IPS-15b (cell line): Measurements from ENCODE around the gene PLEKHA7.
A peak's percentile ranks its signal among the peaks of the same experiment; 100 is the strongest.
"Not testable (repeated sequence)": the region's sequence is repeated elsewhere in the genome, so short reads cannot be mapped to it uniquely, and the experiment has no call there.

Experiments
- H3K27me3 ChIP-seq: one replicate; pipeline ENCODE4 v1.6.1; 2013; ENCODE audit warnings: low read length; ENCODE audit not compliant: control insufficient read depth, insufficient read depth
- H3K36me3 ChIP-seq: one replicate; pipeline ENCODE4 v1.6.1; 2013; ENCODE audit warnings: low read length; ENCODE audit not compliant: control insufficient read depth, insufficient read depth
- H3K4me1 ChIP-seq: one replicate; pipeline ENCODE4 v1.6.1; 2013; ENCODE audit warnings: mild to moderate bottlenecking, low read length; ENCODE audit not compliant: control insufficient read depth, insufficient read depth
- H3K4me3 ChIP-seq: one replicate; pipeline ENCODE4 v1.5.1; 2013; ENCODE audit warnings: low read depth, low read length
- H3K9ac ChIP-seq: one replicate; pipeline ENCODE4 v1.6.1; 2013; ENCODE audit warnings: low read depth, mild to moderate bottlenecking, low read length
- H3K9me3 ChIP-seq: one replicate; pipeline ENCODE4 v1.6.1; 2013; ENCODE audit warnings: mild to moderate bottlenecking, low read length; ENCODE audit not compliant: control insufficient read depth, insufficient read depth

The PLEKHA7 gene

GRCh38 chr11:16928044-16928443 lies 86.2 kb downstream of the PLEKHA7 start:
- H3K4me3 ChIP-seq: no peak overlapping the region
- no peak overlapping the region for H3K9ac ChIP-seq
- peaks cover 42% of the 10 kb centered on the region for H3K27me3 ChIP-seq
- H3K4me1 ChIP-seq: peaks cover 29% of the 10 kb centered on the region
- no peaks in the 10 kb centered on the region for H3K36me3 ChIP-seq
- no peaks in the 10 kb centered on the region for H3K9me3 ChIP-seq

GRCh38 chr11:16926883-16927626 lies 87.2 kb downstream of the PLEKHA7 start:
- no peaks in the 10 kb centered on the region for H3K9me3 ChIP-seq
- no peaks in the 10 kb centered on the region for H3K36me3 ChIP-seq
- peaks cover 52% of the 10 kb centered on the region for H3K27me3 ChIP-seq
- H3K9ac ChIP-seq: no peak overlapping the region
- no peak overlapping the region for H3K4me3 ChIP-seq
- H3K4me1 ChIP-seq: peaks cover 29% of the 10 kb centered on the region

DNA sequence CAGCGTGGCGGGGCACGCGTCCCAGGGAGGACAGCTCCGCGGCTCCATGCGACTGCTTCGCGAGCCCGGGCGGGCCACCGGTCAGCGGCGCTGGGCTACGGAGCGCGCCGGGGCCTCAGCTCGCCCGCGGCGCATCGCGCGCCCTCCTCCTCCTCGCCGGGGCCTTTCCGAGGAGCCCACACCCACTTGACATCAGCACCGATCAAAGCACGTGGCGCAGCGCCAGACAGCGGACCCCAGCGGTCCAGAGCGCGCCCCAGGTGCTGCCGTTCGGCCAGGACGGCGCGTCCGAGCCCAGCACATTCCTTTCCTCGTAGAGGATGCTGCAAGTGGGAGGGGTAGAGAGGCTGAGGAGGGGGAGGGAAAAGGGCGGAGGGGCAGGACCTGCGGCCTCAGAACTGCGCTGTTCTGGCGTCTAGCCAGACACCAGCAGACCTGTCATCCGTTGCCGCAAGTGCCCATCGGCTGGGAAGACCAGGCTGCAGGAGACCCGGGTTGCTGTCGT lies 88.6 kb downstream of the PLEKHA7 start:
- Histone ChIP-seq H3K27me3 (peaks cover 54% of the 10 kb centered on the region), H3K4me3 (peak overlapping the region; percentile 51), H3K9ac (no peak overlapping the region), H3K4me1 (peaks cover 29% of the 10 kb centered on the region), H3K9me3 (no peaks in the 10 kb centered on the region), H3K36me3 (no peaks in the 10 kb centered on the region)

GRCh38 chr11:16924826-16925560 lies 89.2 kb downstream of the PLEKHA7 start:
- no peak overlapping the region for H3K9ac ChIP-seq
- H3K27me3 ChIP-seq: peaks cover 54% of the 10 kb centered on the region
- peaks cover 29% of the 10 kb centered on the region for H3K4me1 ChIP-seq
- no peaks in the 10 kb centered on the region for H3K9me3 ChIP-seq
- peak overlapping the region; percentile 51 for H3K4me3 ChIP-seq
- H3K36me3 ChIP-seq: no peaks in the 10 kb centered on the region

- no peaks in the 10 kb centered on the region for H3K9me3 ChIP-seq
- peaks cover 54% of the 10 kb centered on the region for H3K27me3 ChIP-seq
- H3K9ac ChIP-seq: no peak overlapping the region
- peaks cover 29% of the 10 kb centered on the region for H3K4me1 ChIP-seq
- no peaks in the 10 kb centered on the region for H3K36me3 ChIP-seq
- peak overlapping the region; percentile 51 for H3K4me3 ChIP-seq
Observed at GRCh38 chr11:16924462-16924825, 89.8 kb downstream of the PLEKHA7 start.

DNA sequence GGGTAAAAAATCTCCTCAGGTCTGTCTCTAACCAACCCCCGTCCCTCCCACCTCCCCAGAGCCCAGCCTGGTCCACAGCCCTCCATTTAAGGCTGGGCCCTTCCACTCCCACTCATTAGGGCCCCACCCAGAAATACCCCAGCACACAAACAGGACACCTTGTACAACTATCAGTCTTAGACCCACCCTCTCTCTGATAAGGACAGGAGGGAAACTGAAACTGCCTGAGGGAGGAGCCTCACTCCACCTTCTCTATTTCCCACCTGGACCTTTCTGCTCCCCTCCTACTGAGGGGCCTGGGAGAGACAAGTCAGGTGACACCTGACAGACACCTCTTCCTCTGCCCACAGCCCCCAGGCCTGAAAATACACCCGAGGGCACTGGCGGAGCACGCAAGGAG lies 90.2 kb downstream of the PLEKHA7 start:
- Histone ChIP-seq H3K27me3 (peaks cover 54% of the 10 kb centered on the region), H3K36me3 (no peaks in the 10 kb centered on the region), H3K4me3 (peak overlapping the region; percentile 51), H3K9me3 (no peaks in the 10 kb centered on the region), H3K9ac (no peak overlapping the region), H3K4me1 (peaks cover 29% of the 10 kb centered on the region)

DNA sequence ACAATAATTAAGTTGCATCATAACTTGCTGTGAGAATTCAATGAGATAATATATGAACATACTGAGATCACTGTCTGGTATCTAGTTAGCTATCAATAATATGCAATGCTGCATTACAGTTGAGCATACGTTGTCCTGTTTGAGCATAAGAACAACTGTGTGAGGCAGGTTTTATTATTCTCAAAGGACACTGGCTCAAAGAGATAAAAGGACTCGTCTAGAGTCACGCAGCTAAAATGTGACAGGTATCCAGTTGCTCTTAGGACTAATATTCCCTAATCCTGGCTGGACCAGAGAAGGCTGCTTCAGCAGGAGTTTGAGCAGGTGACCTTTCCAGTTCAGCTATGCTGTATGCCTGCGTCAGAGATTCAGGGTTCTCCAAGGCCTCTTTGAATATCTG lies 92.5 kb downstream of the PLEKHA7 start:
- Histone ChIP-seq H3K27me3 (peaks cover 44% of the 10 kb centered on the region), H3K9ac (no peak overlapping the region), H3K36me3 (no peaks in the 10 kb centered on the region), H3K9me3 (no peaks in the 10 kb centered on the region), H3K4me1 (peaks cover 21% of the 10 kb centered on the region), H3K4me3 (no peak overlapping the region)

GRCh38 chr11:16921019-16921418 lies 93.2 kb downstream of the PLEKHA7 start:
- Histone ChIP-seq H3K4me1 (peaks cover 16% of the 10 kb centered on the region), H3K27me3 (peaks cover 38% of the 10 kb centered on the region), H3K36me3 (no peaks in the 10 kb centered on the region), H3K9ac (no peak overlapping the region), H3K9me3 (no peaks in the 10 kb centered on the region), H3K4me3 (no peak overlapping the region)

DNA sequence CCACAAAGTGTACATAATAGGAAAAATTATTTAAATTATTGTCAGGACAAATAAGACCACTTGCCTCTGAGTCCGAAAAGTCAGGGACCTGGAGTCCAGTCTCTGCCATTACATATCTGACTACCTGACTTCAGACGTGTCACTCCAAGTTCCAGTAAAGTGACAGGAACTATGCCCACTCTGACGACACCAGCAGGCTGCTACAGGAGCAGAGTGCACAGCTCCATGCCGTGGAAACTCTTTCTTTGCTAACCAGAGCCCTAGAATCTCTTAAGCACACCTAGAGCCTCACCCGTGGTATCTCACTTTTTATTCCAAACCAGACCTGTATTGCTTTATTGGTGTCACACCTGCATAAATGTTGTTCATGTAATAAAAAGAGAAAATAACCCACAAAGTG lies 93.7 kb downstream of the PLEKHA7 start:
- Histone ChIP-seq H3K9me3 (no peaks in the 10 kb centered on the region), H3K36me3 (no peaks in the 10 kb centered on the region), H3K4me1 (peaks cover 13% of the 10 kb centered on the region), H3K4me3 (no peak overlapping the region), H3K9ac (no peak overlapping the region), H3K27me3 (peaks cover 33% of the 10 kb centered on the region)

- not testable (repeated sequence) for H3K4me1 ChIP-seq, H3K9me3 ChIP-seq, H3K36me3 ChIP-seq, H3K9ac ChIP-seq, H3K4me3 ChIP-seq
- peaks cover 18% of the 10 kb centered on the region for H3K27me3 ChIP-seq
Observed at GRCh38 chr11:16918543-16919182, 95.6 kb downstream of the PLEKHA7 start.

DNA sequence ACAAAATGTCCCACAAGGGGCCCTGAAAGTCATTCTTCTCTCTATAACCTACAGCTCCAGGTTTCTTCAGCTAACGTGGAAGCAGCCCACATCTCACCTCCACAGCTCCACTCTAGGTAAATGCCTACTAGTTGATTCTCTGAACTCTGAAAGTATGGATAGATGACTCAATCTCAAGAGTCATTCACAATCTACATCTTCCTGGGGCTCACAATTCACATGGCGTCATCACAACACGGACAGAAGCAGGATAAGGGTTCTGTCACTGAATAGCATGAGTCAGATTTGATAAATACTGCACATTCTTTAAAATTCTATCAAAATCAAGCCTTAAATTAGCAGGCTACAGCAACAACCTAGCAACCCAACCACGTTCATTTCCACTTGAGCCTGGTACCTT lies 96.3 kb downstream of the PLEKHA7 start:
- H3K9ac ChIP-seq: no peak overlapping the region
- H3K36me3 ChIP-seq: no peaks in the 10 kb centered on the region
- no peaks in the 10 kb centered on the region for H3K9me3 ChIP-seq
- no peak overlapping the region for H3K4me3 ChIP-seq
- H3K27me3 ChIP-seq: peaks cover 11% of the 10 kb centered on the region
- peaks cover 3% of the 10 kb centered on the region for H3K4me1 ChIP-seq
